ENCODE results near the gene STXBP3. TPM values are rescaled to one million over a fixed set of nuclear protein-coding genes. Genes with fewer than 3 reads are reported as not detected.

The STXBP3 gene
- total and polyA plus RNA-seq, 2 of the 13 experiments (the other 11 are each of a cell fraction or from before 2014, with no cell fraction given) = 13.0 to 20.8 TPM

- Histone ChIP-seq H3K36me3 (replicated peaks in 1 of 2; ENCODE audit: control insufficient read depth in 1 of 2, insufficient read depth in 2 of 2, low read length in 2 of 2) (peaks cover 2 to 19% of the 10 kb centered on the region in 2 experiments; a peak in 4 of 5 replicates), H4K20me1 (ENCODE audit: insufficient read depth, low read length) (no peaks in the 10 kb centered on the region), H3K9me3 (ENCODE audit: low read length) (no peaks in the 10 kb centered on the region), H3K27ac (ENCODE audit: extremely low read length, insufficient read depth, low read length) (no peak overlapping the region), H3K27me3 (ENCODE audit: control insufficient read depth in 1 of 2, insufficient read depth in 2 of 2, low read length in 2 of 2) (no peaks in the 10 kb centered on the region), H3K79me2 (ENCODE audit: insufficient read depth, low read length) (no peaks in the 10 kb centered on the region), H3K9ac (ENCODE audit: insufficient read depth, low read depth, low read length) (no peak overlapping the region), H2AFZ (ENCODE audit: low read length) (no peak overlapping the region), H3K4me1 (ENCODE audit: insufficient read depth, low read length) (peaks cover 18% of the 10 kb centered on the region), H3K4me2 (ENCODE audit: low read depth, low read length) (no peak overlapping the region), H3K4me3 (replicated peaks in 1 of 3; ENCODE audit: insufficient read depth in 1 of 3, low read depth in 2 of 3, low read length in 3 of 3) (no peak overlapping the region)
- WGBS (ENCODE audit: low lambda C conversion rate) = 93% methylated on average over 11 of the region's 11 CpGs
- no peak for TF ChIP-seq KDM6A (CRISPR knock-in tag; IDR thresholded peaks at IDR 0.05; ENCODE audit: low read depth)
- peak; percentile 58 for TF ChIP-seq HNF4A (CRISPR knock-in tag; IDR thresholded peaks at IDR 0.05)
- TF ChIP-seq ZNF460 (CRISPR knock-in tag; IDR thresholded peaks at IDR 0.05; ENCODE audit: borderline replicate concordance) = peak; percentile 62; the same call in 1 of the 2 replicates
- TF ChIP-seq ZBTB38 (CRISPR knock-in tag; IDR thresholded peaks at IDR 0.05) = peak; percentile 45; the same call in 1 of the 2 replicates
- TF ChIP-seq SNAI1 (CRISPR knock-in tag; IDR thresholded peaks at IDR 0.05; ENCODE audit: borderline replicate concordance) = no peak
- no peak for TF ChIP-seq CBX5 (CRISPR knock-in tag; IDR thresholded peaks at IDR 0.05; ENCODE audit: borderline replicate concordance)
- TF ChIP-seq ZSCAN31 (CRISPR knock-in tag; IDR thresholded peaks at IDR 0.05; ENCODE audit: low read depth) = no peak
- TF ChIP-seq ZBTB33 (CRISPR knock-in tag; IDR thresholded peaks at IDR 0.05) = peak; percentile 80
- DNase-seq (ENCODE audit: low spot score) (no peak), FAIRE-seq (no peak), ATAC-seq (no peak; the same call in 1 of the 3 replicates)
- BruUV-seq (replicated peaks) = no TSS peak
- CTCF ChIA-PET (ENCODE audit: low intra/inter-chr PET ratio, low total read pairs) = no interaction called here
- intact Hi-C loops (cut with micrococcal nuclease; ENCODE audit: unreplicated experiment) (no loop called here), in situ Hi-C loops (cut with HindIII; ENCODE audit: extremely low pct_ligation_motif_present, low pct_unique_long_range_greater_than_20kb) (no loop called here)
- POLR2A ChIA-PET = no interaction called here
These were observed 57.1 kb downstream of the STXBP3 start for GRCh38 chr1:108803548-108803947.
